Posterior vena cava (tissue), 2 donors: ENCODE data around the gene DENND5A. TPM values are rescaled to one million over a fixed set of nuclear protein-coding genes. Genes with fewer than 3 reads are reported as not detected.

ENCODE experiments used
- DNase-seq: peaks from one replicate; pipeline ENCODE4 v3.0.0-alpha.2; 2020; ENCODE audit warnings: low spot score
- intact Hi-C, 2 donors: fragments of 100-400 bp; cut with DNase I; formaldehyde crosslinking; loops; one replicate each; pipeline versions ENCODE4 v1.14.1 to v1.14.2; 2022 to 2023
- microRNA-seq, 2 donors: library from miRNA; unstranded; fragments of <30 nt; microRNA quantifications; one replicate each; pipeline ENCODE4 v1.2.0, GENCODE V29; 2020 to 2021; ENCODE audit warnings: borderline microRNAs expressed in 2 of 2
- total RNA-seq, 2 donors: library from RNA; stranded (reverse); fragmentation: NEBNext Ultra II Directional; extraction: Animal tissue kit (Norgen Biotek cat#: 25700); gene quantifications; one replicate each; pipeline ENCODE4 v1.2.1, GENCODE V29; 2021
- donor health status: DM: yes; HTN: yes; CAD: no.
- donor health status: DM: yes; HTN: yes; CAD: no.

DENND5A gene
- total RNA-seq, 2 donors from 2014 or later = 97.4 to 132 TPM

GRCh38 chr11:9091044-9091922 is 173.9 kb downstream of the DENND5A start, which contains the start of gene SCUBE2:
SCUBE2 (minus strand) TSS chr11:9091599; CDS start chr11:9091528, 71 bp downstream.
- DNase-seq = no peak
- intact Hi-C loops = no loop called here

DNA sequence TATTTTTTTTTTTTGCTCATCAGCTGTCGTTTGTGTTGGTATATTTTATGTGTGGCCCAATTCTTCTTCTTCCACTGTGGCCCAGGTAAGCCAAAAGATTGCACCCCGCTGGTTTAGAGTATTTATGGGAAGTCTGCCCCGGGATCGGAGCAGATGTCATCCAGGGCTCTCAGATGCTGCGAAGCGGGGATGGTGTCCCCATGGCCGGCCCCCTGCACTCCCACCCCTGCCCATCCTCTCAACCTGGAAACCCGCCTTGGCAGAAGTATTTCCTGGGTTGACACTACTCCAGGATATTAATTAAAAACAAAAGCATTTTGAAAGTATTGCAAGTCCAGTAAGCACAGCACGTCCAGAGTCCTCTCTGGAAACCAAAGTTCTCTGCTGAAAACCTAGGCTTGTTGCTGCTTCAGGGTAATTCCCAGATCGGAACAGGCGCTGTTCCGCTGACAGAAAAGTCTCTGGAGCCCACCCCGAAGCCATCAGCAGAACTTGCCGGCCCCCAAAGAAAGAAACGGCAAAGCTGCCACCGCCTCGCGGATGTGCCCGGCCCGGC is 174.6 kb downstream of the DENND5A start:
- intact Hi-C loops = no loop called here
- DNase-seq = no peak

DNA sequence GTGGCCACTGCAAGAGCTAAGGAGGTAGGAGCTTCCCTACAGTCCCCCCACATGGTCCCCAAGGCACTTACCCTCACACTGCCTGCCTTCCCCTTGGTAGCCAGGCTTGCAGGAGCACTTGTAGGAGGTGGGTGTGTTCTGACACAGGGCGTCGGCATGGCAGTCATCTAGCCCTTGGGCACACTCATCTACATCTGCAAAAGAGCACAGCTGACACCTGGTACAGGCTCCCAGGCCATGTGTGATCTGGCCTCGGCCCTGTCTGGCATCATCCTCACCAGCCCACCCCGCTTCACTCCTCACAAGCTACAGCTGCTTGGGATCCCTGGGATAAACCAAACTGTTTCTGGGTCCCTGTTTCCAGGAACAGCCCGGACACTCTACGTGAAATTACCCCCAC is 175.5 kb downstream of the DENND5A start:
- no peak for DNase-seq
- intact Hi-C loops = no loop called here

GRCh38 chr11:9089061-9089460 is 176.1 kb downstream of the DENND5A start:
- no peak for DNase-seq
- intact Hi-C loops = no loop called here

Small RNAs within 50 kb of the gene (microRNA-seq; reads per million reads assigned to microRNA genes)
- gene MIR5691 = 0 to 1.3 reads per million in 2 donors

Other genes with a start within 250 kb of the DENND5A start
- gene SCUBE2, start 173.8 kb downstream of the DENND5A start, total RNA-seq = 1 to 10 TPM; 2.5 to 7.4 TPM
- 10 to 100 TPM; 16.8 to 18.0 TPM for gene TMEM41B, start 49.2 kb upstream of the DENND5A start, total RNA-seq
- 100 to 1,000 TPM; 107 to 169 TPM for gene IPO7, start 119.3 kb upstream of the DENND5A start, total RNA-seq
- 10 to 100 TPM; 28.5 to 31.3 TPM for gene ZNF143, start 195.7 kb upstream of the DENND5A start, total RNA-seq